Measurements from ENCODE around the gene CYP8B1.

CYP8B1 gene

DNA sequence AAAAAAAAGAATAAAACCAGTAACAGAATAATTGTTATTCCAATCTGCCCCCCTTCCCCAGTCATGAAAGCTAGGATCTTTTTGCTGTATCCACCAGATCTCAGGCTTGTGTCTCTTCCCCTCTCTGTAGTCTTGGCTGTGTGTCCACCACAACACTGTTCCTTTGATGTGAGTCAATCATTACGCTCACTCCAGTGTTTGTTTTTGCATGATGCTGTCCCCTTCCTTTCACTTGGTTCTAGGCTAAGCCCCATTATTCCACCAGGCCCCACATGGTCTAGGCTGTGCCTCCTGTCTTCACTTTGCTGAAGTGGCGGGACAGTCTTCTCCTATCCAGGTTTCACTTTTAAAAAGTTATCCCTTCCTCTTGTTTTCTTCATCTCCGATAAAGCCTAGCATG lies 52.9 kb downstream of the CYP8B1 start:
- TF ChIP-seq, protein P1, sequence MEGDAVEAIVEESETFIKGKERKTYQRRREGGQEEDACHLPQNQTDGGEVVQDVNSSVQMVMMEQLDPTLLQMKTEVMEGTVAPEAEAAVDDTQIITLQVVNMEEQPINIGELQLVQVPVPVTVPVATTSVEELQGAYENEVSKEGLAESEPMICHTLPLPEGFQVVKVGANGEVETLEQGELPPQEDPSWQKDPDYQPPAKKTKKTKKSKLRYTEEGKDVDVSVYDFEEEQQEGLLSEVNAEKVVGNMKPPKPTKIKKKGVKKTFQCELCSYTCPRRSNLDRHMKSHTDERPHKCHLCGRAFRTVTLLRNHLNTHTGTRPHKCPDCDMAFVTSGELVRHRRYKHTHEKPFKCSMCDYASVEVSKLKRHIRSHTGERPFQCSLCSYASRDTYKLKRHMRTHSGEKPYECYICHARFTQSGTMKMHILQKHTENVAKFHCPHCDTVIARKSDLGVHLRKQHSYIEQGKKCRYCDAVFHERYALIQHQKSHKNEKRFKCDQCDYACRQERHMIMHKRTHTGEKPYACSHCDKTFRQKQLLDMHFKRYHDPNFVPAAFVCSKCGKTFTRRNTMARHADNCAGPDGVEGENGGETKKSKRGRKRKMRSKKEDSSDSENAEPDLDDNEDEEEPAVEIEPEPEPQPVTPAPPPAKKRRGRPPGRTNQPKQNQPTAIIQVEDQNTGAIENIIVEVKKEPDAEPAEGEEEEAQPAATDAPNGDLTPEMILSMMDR (IDR thresholded peaks at IDR 0.05; ENCODE audit: control insufficient read depth, insufficient read depth, low read depth, low read length, missing control alignments) = no peak
- no peak for DNase-seq (ENCODE audit: low read depth)
- no peak overlapping the region for H3K4me3 ChIP-seq (ENCODE audit: control insufficient read depth, low read depth, low read length)

All from AG09309 (cell line).